SK-N-SH (cell line): ENCODE results near the gene MLLT10. TPM values are rescaled to one million over a fixed set of nuclear protein-coding genes. Genes with fewer than 3 reads are reported as not detected.

ENCODE experiments used
- CTCF ChIA-PET: fragments of 300-600, 350-600 bp; formaldehyde crosslinking; extraction: SDS; loops from one replicate; lab custom pipeline; 2021; lab: Yijun Ruan, JAX
- POLR2A ChIA-PET: fragments of 350-600 bp; sonication (Branson Sonifier 250); formaldehyde crosslinking; extraction: SDS; loops from one replicate; lab custom pipeline; 2020; ENCODE audit warnings: antibody characterized with exemption, inconsistent platforms; lab: Yijun Ruan, JAX
- DNase-seq: peaks from one replicate; pipeline ENCODE4 v3.0.0; 2012
- H2AFZ ChIP-seq: fragments of 200-600 bp; sonication (generic); 2 replicates; pipeline ENCODE4 v1.8.1; 2016; ENCODE audit warnings: antibody characterized with exemption, mild to moderate bottlenecking, low read depth
- H3F3A ChIP-seq: fragments of 200-600 bp; sonication (generic); replicated peaks from 2 replicates; pipeline ENCODE3; 2016; ENCODE audit warnings: antibody characterized with exemption, mild to moderate bottlenecking; ENCODE audit not compliant: insufficient read depth
- H3K27ac ChIP-seq, 2 experiments: fragments of 200-500 bp in 1 of 2; fragments of 200-600 bp in 1 of 2; sonication (Bioruptor generic) in 1 of 2; sonication (generic), shearing (Covaris generic) in 1 of 2; 2 replicates each; pipeline versions ENCODE4 v1.5.1 to v1.6.1; 2014 to 2016; ENCODE audit warnings: low read depth in 2 of 2, inconsistent platforms in 1 of 2, low read length in 1 of 2, mild to moderate bottlenecking in 1 of 2, mixed read lengths in 1 of 2
- H3K27me3 ChIP-seq: fragments of 200-600 bp; sonication (generic), shearing (Covaris generic); 2 replicates; pipeline ENCODE4 v1.6.1; 2016; ENCODE audit warnings: mixed run types; ENCODE audit not compliant: insufficient read depth
- H3K36me3 ChIP-seq, 2 experiments: fragments of 200-500 bp in 1 of 2; fragments of 200-600 bp in 1 of 2; sonication (Bioruptor generic) in 1 of 2; sonication (generic) in 1 of 2; replicated peaks in 1 of 2; 2 replicates each; pipeline versions ENCODE3 to v1.5.1; 2014 to 2016; ENCODE audit warnings: low read length in 1 of 2, mild to moderate bottlenecking in 1 of 2; ENCODE audit not compliant: insufficient read depth in 2 of 2, control insufficient read depth in 1 of 2
- H3K4me1 ChIP-seq, 2 experiments: fragments of 200-500 bp in 1 of 2; fragments of 200-600 bp in 1 of 2; sonication (Bioruptor generic) in 1 of 2; sonication (generic), shearing (Covaris generic) in 1 of 2; 2 replicates each; pipeline versions ENCODE4 v1.5.1 to v1.6.1; 2014 to 2016; ENCODE audit warnings: low read depth in 1 of 2, low read length in 1 of 2, mixed run types in 1 of 2; ENCODE audit not compliant: insufficient read depth in 2 of 2, control insufficient read depth in 1 of 2
- H3K4me2 ChIP-seq: fragments of 200-600 bp; sonication (generic), shearing (Covaris generic); 2 replicates; pipeline ENCODE4 v1.6.1; 2017; ENCODE audit warnings: mixed run types
- H3K4me3 ChIP-seq, 2 experiments: fragments of 200-500 bp in 1 of 2; fragments of 200-600 bp in 1 of 2; sonication (Bioruptor generic) in 1 of 2; sonication (generic), shearing (Covaris generic) in 1 of 2; 2 replicates each; pipeline versions ENCODE4 v1.5.1 to v1.8.1; 2014 to 2016; ENCODE audit warnings: low read depth in 2 of 2, inconsistent platforms in 1 of 2, low read length in 1 of 2, mild to moderate bottlenecking in 1 of 2, mixed read lengths in 1 of 2, moderate library complexity in 1 of 2
- H3K79me2 ChIP-seq: fragments of 200-600 bp; sonication (generic); 2 replicates; pipeline ENCODE4 v1.8.1; 2017; ENCODE audit warnings: mild to moderate bottlenecking; ENCODE audit not compliant: insufficient read depth
- H3K9ac ChIP-seq: fragments of 200-600 bp; sonication (generic); 2 replicates; pipeline ENCODE4 v1.6.1; 2017; ENCODE audit warnings: mixed run types
- H3K9me2 ChIP-seq: fragments of 200-600 bp; sonication (generic); 2 replicates; pipeline ENCODE4 v1.6.1; 2017; ENCODE audit warnings: mixed run types
- H3K9me3 ChIP-seq: fragments of 200-600 bp; sonication (generic); 2 replicates; pipeline ENCODE4 v1.6.1; 2017; ENCODE audit warnings: mixed run types, mild to moderate bottlenecking, moderate library complexity
- H4K20me1 ChIP-seq: fragments of 200-600 bp; sonication (generic); 2 replicates; pipeline ENCODE4 v1.6.1; 2017; ENCODE audit warnings: mild to moderate bottlenecking, mixed run types; ENCODE audit not compliant: insufficient read depth
- CHD2 ChIP-seq: fragments of 150-350 bp; IDR thresholded peaks from 2 replicates; pipeline ENCODE4 v1.6.1; 2018; ENCODE audit warnings: low read length; ENCODE audit not compliant: partially characterized antibody
- EZH2phosphoT487 ChIP-seq: fragments of 200-600 bp; sonication (generic); IDR thresholded peaks from 2 replicates; pipeline ENCODE4 v1.6.1; 2017; ENCODE audit warnings: low read depth, mixed run types, mild to moderate bottlenecking, antibody characterized with exemption, moderate library complexity, borderline replicate concordance
- FOSL2 ChIP-seq: IDR thresholded peaks from 2 replicates; pipeline ENCODE4 v1.4.0; 2012; ENCODE audit warnings: low read depth, mild to moderate bottlenecking, moderate library complexity, borderline replicate concordance
- GABPA ChIP-seq: IDR thresholded peaks from 2 replicates; pipeline ENCODE4 v1.4.0; 2012; ENCODE audit warnings: low read depth, mild to moderate bottlenecking
- GATA2 ChIP-seq: sonication (generic); formaldehyde crosslinking; IDR thresholded peaks from 2 replicates; pipeline ENCODE4 v1.5.0; 2020; ENCODE audit warnings: mild to moderate bottlenecking, missing genetic modification reagents
- JUND ChIP-seq: IDR thresholded peaks from 2 replicates; pipeline ENCODE4 v1.4.0; 2012
- MXI1 ChIP-seq: IDR thresholded peaks from 2 replicates; pipeline ENCODE4 v1.6.1; 2012; ENCODE audit warnings: mild to moderate bottlenecking, low read depth, low read length, improper control_type of control experiment
- NRF1 ChIP-seq: IDR thresholded peaks from 2 replicates; pipeline ENCODE4 v1.6.1; 2012; ENCODE audit warnings: low read depth, mild to moderate bottlenecking, low read length
- PBX3 ChIP-seq: IDR thresholded peaks from 2 replicates; pipeline ENCODE4; 2012
- RAD21 ChIP-seq: IDR thresholded peaks from 2 replicates; pipeline ENCODE4 v1.6.1; 2012; ENCODE audit warnings: mild to moderate bottlenecking, low read length
- RXRA ChIP-seq: IDR thresholded peaks from 2 replicates; pipeline ENCODE4 v1.4.0; 2012; ENCODE audit warnings: low read depth, mild to moderate bottlenecking, borderline replicate concordance
- SIN3A ChIP-seq: IDR thresholded peaks from 2 replicates; pipeline ENCODE4 v1.6.1; 2012; ENCODE audit warnings: low read depth, mild to moderate bottlenecking, low read length, moderate library complexity, borderline replicate concordance
- SMC3 ChIP-seq: IDR thresholded peaks from 2 replicates; pipeline ENCODE4 v1.6.1; 2012; ENCODE audit warnings: low read depth, low read length, improper control_type of control experiment
- TAF1 ChIP-seq: IDR thresholded peaks from 2 replicates; pipeline ENCODE4 v1.6.1; 2012; ENCODE audit warnings: low read depth, mild to moderate bottlenecking, low read length, moderate library complexity, borderline replicate concordance
- TCF12 ChIP-seq: IDR thresholded peaks from 2 replicates; pipeline ENCODE4 v1.4.0; 2012
- TEAD4 ChIP-seq: IDR thresholded peaks from 2 replicates; pipeline ENCODE4 v1.4.0; 2012; ENCODE audit warnings: mild to moderate bottlenecking, borderline replicate concordance; ENCODE audit not compliant: insufficient read depth
- WGBS: methylation state at CpG from one replicate; pipeline ENCODE4 v1.1.6; 2017; ENCODE audit warnings: low lambda C conversion rate; 5-methylcytosine and 5-hydroxymethylcytosine counted together
- polyA plus RNA-seq, 3 experiments: library from polyadenylated mRNA; depleted of rRNA; stranded (reverse); fragments of >200 nt; gene quantifications; 2 replicates each; pipeline ENCODE4 v1.2.3, GENCODE V29; 2012

Gene MLLT10
- polyA plus RNA-seq, 1 of the 3 experiments (the other 2 are of a cell fraction), result 26.0 TPM

GRCh38 chr10:21694631-21695030 is 160.6 kb downstream of the MLLT10 start:
- H3K27ac ChIP-seq, result peak overlapping the region in 1 of 2 experiments; percentile 18; a peak in 1 of 4 replicates
- H3K9ac ChIP-seq, result no peak overlapping the region
- H3K9me3 ChIP-seq, result 0 out of 2 replicates have a peak, but pooled peaks cover 4% of the 10 kb centered on the region
- no peaks in the 10 kb centered on the region for H3K27me3 ChIP-seq
- H3K9me2 ChIP-seq, result no peaks in the 10 kb centered on the region
- no peak overlapping the region for H3K4me3 ChIP-seq
- ChIA-PET POLR2A (interaction anchor here (0.6 kb wide), 1 partner anchor 27 kb away, joined by 3 read pairs; no protein-coding TSS in a partner anchor), CTCF (interaction anchor here (0.9 to 1.5 kb wide), 3 partner anchors 10 to 22 kb away, joined by 3 to 4 read pairs (median 4); no protein-coding TSS in a partner anchor)
- no peak for TF ChIP-seq SIN3A
- no peak for TF ChIP-seq TEAD4
- TF ChIP-seq RXRA, result no peak
- TF ChIP-seq FOSL2, result no peak
- no peak for TF ChIP-seq SMC3
- TF ChIP-seq TAF1, result no peak
- 0 out of 2 replicates have a peak, but pooled peaks have one; percentile 10 for TF ChIP-seq PBX3
- no peak for TF ChIP-seq GATA2 (CRISPR knock-in tag)
- TF ChIP-seq RAD21, result no peak
- TF ChIP-seq TCF12, result peak; percentile 52
- peaks cover 0 to 6% of the 10 kb centered on the region in 2 experiments; a peak in 2 of 4 replicates for H3K4me1 ChIP-seq
- H4K20me1 ChIP-seq, result no peaks in the 10 kb centered on the region
- no peak for DNase-seq
- no peak overlapping the region for H2AFZ ChIP-seq
- H3K36me3 ChIP-seq, result peaks cover 15 to 45% of the 10 kb centered on the region in 2 experiments
- WGBS, result 97% methylated on average over 3 of the region's 3 CpGs
- peaks cover 38% of the 10 kb centered on the region for H3K79me2 ChIP-seq
- H3F3A ChIP-seq, result peaks cover 4% of the 10 kb centered on the region
- no peak overlapping the region for H3K4me2 ChIP-seq

GRCh38 chr10:21696302-21696701 is 162.3 kb downstream of the MLLT10 start:
- POLR2A ChIA-PET, result no interaction called here
- CTCF ChIA-PET, result no interaction called here
- H3K79me2 ChIP-seq, result peaks cover 55% of the 10 kb centered on the region

GRCh38 chr10:21699575-21699974 is 165.5 kb downstream of the MLLT10 start:
- Histone ChIP-seq H2AFZ (no peak overlapping the region), H3K9me2 (no peaks in the 10 kb centered on the region), H3K79me2 (peaks cover 83% of the 10 kb centered on the region), H3K27me3 (no peaks in the 10 kb centered on the region), H3K27ac (no peak overlapping the region), H3K36me3 (peaks cover 4 to 51% of the 10 kb centered on the region in 2 experiments), H3F3A (no peaks in the 10 kb centered on the region), H3K9ac (no peak overlapping the region), H3K4me3 (no peak overlapping the region), H3K4me1 (peaks cover 0 to 6% of the 10 kb centered on the region in 2 experiments; a peak in 1 of 4 replicates), H3K4me2 (no peak overlapping the region)
- ChIA-PET POLR2A (interaction anchor here (0.6 kb wide), 1 partner anchor 64 kb away, joined by 3 read pairs; no protein-coding TSS in a partner anchor), CTCF (no interaction called here)
- DNase-seq, result no peak
- TF ChIP-seq GABPA (no peak), SIN3A (no peak), NRF1 (no peak), CHD2 (no peak), JUND (no peak), EZH2phosphoT487 (no peak), RXRA (no peak)
- TF ChIP-seq, all 33 proteins: peak for 0
- Histone ChIP-seq H4K20me1 (no peaks in the 10 kb centered on the region; the same call in 1 of the 2 replicates), H3K9me3 (peaks cover 19% of the 10 kb centered on the region; the same call in 1 of the 2 replicates)
- WGBS, result 96% methylated on average over 3 of the region's 3 CpGs

More at GRCh38 chr10:21696302-21696701, 162.3 kb downstream of the MLLT10 start:
- H3K27ac ChIP-seq, result no peak overlapping the region
- H3F3A ChIP-seq, result peaks cover 4% of the 10 kb centered on the region
- no peak overlapping the region for H2AFZ ChIP-seq
- no peak overlapping the region for H3K9ac ChIP-seq
- peaks cover 15 to 61% of the 10 kb centered on the region in 2 experiments for H3K36me3 ChIP-seq
- H3K4me3 ChIP-seq, result no peak overlapping the region
- H3K9me2 ChIP-seq, result no peaks in the 10 kb centered on the region
- peaks cover 19% of the 10 kb centered on the region; the same call in 1 of the 2 replicates for H3K9me3 ChIP-seq
- no peaks in the 10 kb centered on the region for H3K27me3 ChIP-seq
- TF ChIP-seq MXI1, result no peak
- H4K20me1 ChIP-seq, result no peaks in the 10 kb centered on the region
- no peak for DNase-seq
- H3K4me1 ChIP-seq, result peaks cover 0 to 6% of the 10 kb centered on the region in 2 experiments; a peak in 2 of 4 replicates
- H3K4me2 ChIP-seq, result no peak overlapping the region
